ENCODE measurements around the gene ST7.

Gene ST7

DNA sequence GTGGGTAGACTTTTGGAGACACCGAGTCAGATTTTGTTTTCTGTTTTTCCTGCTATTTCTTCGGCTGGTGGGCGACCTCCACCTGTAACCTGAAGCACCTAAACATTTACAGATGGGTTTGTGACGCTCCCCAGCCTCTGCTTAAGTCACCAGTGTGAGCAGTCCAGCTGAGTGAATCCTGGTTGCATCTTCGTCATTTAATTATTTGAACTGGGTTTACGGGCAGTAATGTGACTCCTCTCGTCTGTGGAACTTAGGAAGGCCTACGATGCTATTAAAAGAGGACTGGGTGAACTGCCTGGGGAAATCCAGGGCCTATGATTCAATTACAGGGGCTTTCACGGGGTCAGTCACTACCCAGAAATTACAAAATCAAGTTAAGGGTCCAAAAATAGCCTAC, 317.1 kb downstream of the ST7 start:
- no peak for DNase-seq (ENCODE audit: low read depth, low spot score)

- no peak for DNase-seq (ENCODE audit: low read depth, low spot score)
Observed at GRCh38 chr7:117271566-117271965, 318.3 kb downstream of the ST7 start.

DNA sequence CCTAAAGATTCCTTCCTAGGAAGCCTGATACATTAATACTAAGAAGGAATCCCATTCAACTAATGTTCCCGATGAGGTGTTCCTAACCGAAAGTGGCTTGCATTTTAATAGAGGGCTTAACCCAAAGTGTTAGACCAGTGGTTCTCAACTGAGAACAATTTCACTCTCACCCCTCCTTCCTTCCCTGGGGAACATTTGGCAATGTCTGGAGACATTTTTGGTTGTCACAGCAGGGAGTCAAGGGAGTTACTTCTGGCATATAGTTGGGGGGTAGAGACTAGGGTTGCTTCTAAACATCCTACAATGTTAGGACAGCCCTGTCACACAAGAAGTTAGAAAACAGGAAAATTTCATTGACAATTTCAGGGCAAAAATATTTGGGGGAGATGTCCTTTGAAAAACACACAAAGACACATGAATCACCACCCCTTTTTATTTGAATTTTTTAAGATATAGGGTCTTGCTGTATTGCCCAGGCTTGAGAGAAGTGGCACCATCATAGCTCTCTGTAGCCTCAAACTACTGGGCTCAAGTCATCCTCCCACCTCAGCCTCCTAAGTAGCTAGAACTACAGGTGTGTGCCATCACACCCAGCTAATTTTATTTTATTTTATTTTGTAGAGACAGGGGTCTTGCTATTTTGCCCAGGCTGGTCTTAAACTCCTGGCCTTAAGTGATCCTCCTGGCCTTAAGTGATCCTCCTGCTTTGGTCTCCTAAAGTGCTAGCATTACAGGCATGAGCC, 318.9 kb downstream of the ST7 start:
- DNase-seq (ENCODE audit: low read depth, low spot score), result no peak

DNA sequence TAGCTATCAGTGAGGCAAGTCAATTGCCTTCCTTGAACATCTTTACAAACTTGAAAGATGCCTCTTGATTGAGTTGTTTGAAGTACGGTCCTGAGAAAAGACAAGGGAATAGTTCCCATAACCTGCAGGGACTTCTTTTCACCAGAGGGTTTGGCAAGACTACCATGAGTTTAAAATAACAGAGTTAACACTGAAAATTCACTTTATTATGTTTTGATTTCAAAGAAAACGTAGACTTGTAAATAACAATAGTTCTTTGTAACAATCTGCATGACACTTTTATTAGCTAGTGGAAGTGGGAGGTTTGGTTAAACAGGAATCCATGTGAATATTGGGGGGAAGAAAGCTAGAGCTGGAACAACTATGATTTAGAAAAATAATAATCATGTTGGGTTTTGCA, 320.0 kb downstream of the ST7 start:
- no peak for DNase-seq (ENCODE audit: low read depth, low spot score)

- DNase-seq (ENCODE audit: low read depth, low spot score), result no peak
Observed at GRCh38 chr7:117273814-117274225, 320.5 kb downstream of the ST7 start.

GRCh38 chr7:117274951-117275350, 321.6 kb downstream of the ST7 start:
- DNase-seq (ENCODE audit: low read depth, low spot score), result no peak

GRCh38 chr7:117277576-117277975, 324.3 kb downstream of the ST7 start:
- DNase-seq (ENCODE audit: low read depth, low spot score), result no peak

DNA sequence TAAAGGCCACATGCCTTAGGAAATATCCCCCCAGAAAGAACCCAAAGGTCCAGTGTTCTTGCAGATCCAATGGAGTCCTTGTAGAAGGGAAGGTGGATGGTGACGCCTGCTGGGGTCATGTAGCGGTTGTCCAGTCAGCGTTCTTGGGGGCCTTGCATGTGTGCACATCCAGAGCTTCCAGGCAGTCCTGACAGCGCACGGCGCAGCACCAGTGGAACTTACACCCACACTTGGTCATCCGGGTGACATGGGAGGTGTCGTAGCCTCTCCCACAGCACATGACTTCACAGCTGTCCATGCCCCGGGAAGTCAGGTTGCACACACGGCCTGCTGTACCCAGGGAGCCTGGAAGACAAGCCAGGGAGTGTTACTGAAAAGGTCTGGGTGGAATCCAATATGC, 324.7 kb downstream of the ST7 start:
- DNase-seq (ENCODE audit: low read depth, low spot score), result no peak

- no peak for DNase-seq (ENCODE audit: low read depth, low spot score)
Observed at GRCh38 chr7:117279203-117279602, 325.9 kb downstream of the ST7 start.
